Uterus (tissue), 2 donors: ENCODE measurements around the gene SZT2.

Experiments used
- CTCF ChIP-seq, 4 experiments: fragments of 200-600 bp in 2 of 4; fragments of 450-650 bp in 2 of 4; sonication (generic) in 2 of 4; IDR thresholded peaks; one replicate each; pipeline ENCODE4 v1.5.1; 2016 to 2019; ENCODE audit warnings: antibody characterized with exemption in 4 of 4, mild to moderate bottlenecking in 2 of 4, moderate library complexity in 1 of 4
- POLR2A ChIP-seq, 2 donors: fragments of 450-650 bp; IDR thresholded peaks; one replicate each; pipeline ENCODE4 v1.6.1; 2016; ENCODE audit warnings: antibody characterized with exemption in 2 of 2, mild to moderate bottlenecking in 1 of 2, moderate library complexity in 1 of 2

GRCh38 chr1:43363935-43364525 lies 25.7 kb upstream of the SZT2 start:
- TF ChIP-seq CTCF (IDR thresholded peaks at IDR 0.05), result no peak
- TF ChIP-seq POLR2A (IDR thresholded peaks at IDR 0.05), result no peak
